OCI-LY7 (cell line): Measurements from ENCODE around the gene KRT38. TPM values are rescaled to one million over a fixed set of nuclear protein-coding genes. Genes with fewer than 3 reads are reported as not detected.

Experiments
- BruUV-seq: library from RNA; stranded (reverse); fragments of 400-500 nt; replicated peaks from 2 replicates; lab custom pipeline; 2021; lab: Mats Ljungman, UMichigan
- CTCF ChIA-PET: fragments of 300-600 bp; sonication (Branson Sonifier 250); formaldehyde crosslinking; loops from one replicate; lab custom pipeline; 2022; ENCODE audit warnings: antibody characterized with exemption; ENCODE audit not compliant: unreplicated experiment; lab: Charles Lee
- POLR2A ChIA-PET: fragments of 300-600 bp; sonication (Branson Sonifier 250); formaldehyde crosslinking; loops from one replicate; lab custom pipeline; 2022; ENCODE audit warnings: antibody characterized with exemption; lab: Charles Lee
- DNase-seq: peaks from one replicate; pipeline ENCODE4 v3.0.0-alpha.2; 2015; ENCODE audit warnings: low spot score
- H2AFZ ChIP-seq: fragments of 200-600 bp; sonication (generic), shearing (Covaris generic); 2 replicates; pipeline ENCODE4 v1.6.1; 2014; ENCODE audit warnings: mild to moderate bottlenecking, antibody characterized with exemption, low read length, moderate library complexity
- H3K27ac ChIP-seq: fragments of 200-600 bp; sonication (generic); 2 replicates; pipeline ENCODE4 v1.5.1; 2014; ENCODE audit warnings: mixed run types, low read depth, mild to moderate bottlenecking, moderate library complexity, low read length, inconsistent platforms; ENCODE audit not compliant: poor library complexity, severe bottlenecking
- H3K36me3 ChIP-seq: fragments of 200-600 bp; sonication (generic); 2 replicates; pipeline ENCODE4 v1.6.1; 2014; ENCODE audit warnings: mild to moderate bottlenecking, antibody characterized with exemption, low read length, moderate library complexity, mixed read lengths; ENCODE audit not compliant: insufficient read depth
- H3K4me1 ChIP-seq: fragments of 200-600 bp; sonication (generic); 2 replicates; pipeline ENCODE4 v1.5.1; 2014; ENCODE audit warnings: mild to moderate bottlenecking, low read length; ENCODE audit not compliant: insufficient read depth, poor library complexity, severe bottlenecking
- H3K4me2 ChIP-seq: fragments of 200-600 bp; sonication (generic); 2 replicates; pipeline ENCODE4 v1.6.1; 2014; ENCODE audit warnings: mild to moderate bottlenecking, low read length
- H3K4me3 ChIP-seq: fragments of 200-600 bp; sonication (generic); 2 replicates; pipeline ENCODE4 v1.5.1; 2014; ENCODE audit warnings: mild to moderate bottlenecking, low read depth, low read length; ENCODE audit not compliant: poor library complexity, severe bottlenecking
- H3K79me2 ChIP-seq: fragments of 200-600 bp; sonication (generic); 2 replicates; pipeline ENCODE4 v1.6.1; 2016; ENCODE audit warnings: low read depth, mild to moderate bottlenecking, low read length, moderate library complexity, mixed read lengths; ENCODE audit not compliant: insufficient read depth
- H3K9me2 ChIP-seq: fragments of 200-600 bp; sonication (generic); 2 replicates; pipeline ENCODE4 v1.6.1; 2016; ENCODE audit warnings: mild to moderate bottlenecking, low read length, mixed read lengths; ENCODE audit not compliant: insufficient read depth
- H3K9me3 ChIP-seq: fragments of 200-600 bp; sonication (generic); 2 replicates; pipeline ENCODE4 v1.6.1; 2014; ENCODE audit warnings: mild to moderate bottlenecking, mixed run types, low read length, mixed read lengths
- H4K20me1 ChIP-seq: fragments of 200-600 bp; sonication (generic); 2 replicates; pipeline ENCODE4 v1.6.1; 2014; ENCODE audit warnings: mild to moderate bottlenecking, antibody characterized with exemption, low read length, moderate library complexity, mixed read lengths; ENCODE audit not compliant: insufficient read depth
- EZH2phosphoT487 ChIP-seq: fragments of 200-600 bp; sonication (generic); IDR thresholded peaks from 2 replicates; pipeline ENCODE4 v1.6.1; 2018; ENCODE audit warnings: low read depth, borderline replicate concordance, mild to moderate bottlenecking, mixed run types, antibody characterized with exemption, low read length, moderate library complexity, mixed read lengths
- intact Hi-C: fragments of 100-400 bp; cut with micrococcal nuclease; formaldehyde crosslinking; loops from one replicate; pipeline ENCODE4 v1.10.0; 2022; ENCODE audit not compliant: unreplicated experiment
- total RNA-seq, 2 experiments: library from RNA; depleted of rRNA in 1 of 2; stranded (reverse); fragments of >200 nt in 1 of 2; shearing (Covaris generic) in 1 of 2; gene quantifications; 2 replicates each; pipeline ENCODE4 v1.2.3, GENCODE V29; 2014 to 2022
- TF ChIP-seq, protein P1 (sequence below): fragments of 200-600 bp; sonication (generic); conservative IDR thresholded peaks from 2 replicates; pipeline ENCODE4 v1.5.1; 2014; ENCODE audit warnings: mild to moderate bottlenecking, antibody characterized with exemption, low read length, moderate library complexity, mixed read lengths

Gene KRT38
- total RNA-seq, 2 experiments from 2014 or later: not detected

DNA sequence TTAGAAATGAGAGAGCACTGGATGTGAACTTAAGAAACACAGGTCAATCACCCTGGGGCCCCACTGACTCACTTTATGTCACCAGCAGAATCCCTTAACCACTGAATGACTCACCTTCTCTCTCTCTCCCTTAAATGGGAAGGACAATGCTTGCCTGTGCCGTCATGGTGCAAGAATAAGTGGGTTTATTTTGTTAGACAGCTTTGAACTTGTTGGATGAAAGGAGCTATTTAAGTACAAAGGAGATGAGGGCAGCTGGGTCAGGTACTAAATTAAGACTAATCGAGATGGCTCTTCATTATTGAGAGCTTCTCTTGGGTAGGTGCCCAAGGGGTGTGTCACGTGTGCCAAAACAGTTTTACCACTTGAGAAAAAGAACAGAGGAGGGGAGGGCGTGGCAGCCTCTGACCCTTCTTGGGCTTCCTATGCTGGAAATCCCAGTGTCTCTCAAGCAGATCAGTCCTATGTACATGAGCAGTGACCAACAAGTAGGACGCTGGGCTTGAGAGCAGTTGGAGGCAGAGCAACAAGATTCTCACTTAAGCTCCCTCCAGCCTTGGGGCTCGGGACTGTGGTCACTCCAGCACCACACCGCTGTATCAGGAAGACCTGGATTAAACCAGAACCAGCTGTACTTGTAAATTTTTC lies 36.6 kb downstream of the KRT38 start:
- Histone ChIP-seq H3K9me3 (no peaks in the 10 kb centered on the region), H3K27ac (no peak overlapping the region), H3K36me3 (no peaks in the 10 kb centered on the region), H3K9me2 (no peaks in the 10 kb centered on the region), H3K4me3 (no peak overlapping the region), H3K4me1 (no peaks in the 10 kb centered on the region), H2AFZ (no peak overlapping the region), H4K20me1 (no peaks in the 10 kb centered on the region), H3K79me2 (no peaks in the 10 kb centered on the region), H3K4me2 (no peak overlapping the region)
- no TSS peak for BruUV-seq
- ChIA-PET POLR2A (interaction anchor here (1.1 kb wide), 1 partner anchor 11 kb away, joined by 3 read pairs; no protein-coding TSS in a partner anchor), CTCF (no interaction called here)
- intact Hi-C loops: no loop called here
- no peak for DNase-seq
- TF ChIP-seq EZH2phosphoT487: no peak
- TF ChIP-seq, protein P1, sequence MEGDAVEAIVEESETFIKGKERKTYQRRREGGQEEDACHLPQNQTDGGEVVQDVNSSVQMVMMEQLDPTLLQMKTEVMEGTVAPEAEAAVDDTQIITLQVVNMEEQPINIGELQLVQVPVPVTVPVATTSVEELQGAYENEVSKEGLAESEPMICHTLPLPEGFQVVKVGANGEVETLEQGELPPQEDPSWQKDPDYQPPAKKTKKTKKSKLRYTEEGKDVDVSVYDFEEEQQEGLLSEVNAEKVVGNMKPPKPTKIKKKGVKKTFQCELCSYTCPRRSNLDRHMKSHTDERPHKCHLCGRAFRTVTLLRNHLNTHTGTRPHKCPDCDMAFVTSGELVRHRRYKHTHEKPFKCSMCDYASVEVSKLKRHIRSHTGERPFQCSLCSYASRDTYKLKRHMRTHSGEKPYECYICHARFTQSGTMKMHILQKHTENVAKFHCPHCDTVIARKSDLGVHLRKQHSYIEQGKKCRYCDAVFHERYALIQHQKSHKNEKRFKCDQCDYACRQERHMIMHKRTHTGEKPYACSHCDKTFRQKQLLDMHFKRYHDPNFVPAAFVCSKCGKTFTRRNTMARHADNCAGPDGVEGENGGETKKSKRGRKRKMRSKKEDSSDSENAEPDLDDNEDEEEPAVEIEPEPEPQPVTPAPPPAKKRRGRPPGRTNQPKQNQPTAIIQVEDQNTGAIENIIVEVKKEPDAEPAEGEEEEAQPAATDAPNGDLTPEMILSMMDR: no peak

DNA sequence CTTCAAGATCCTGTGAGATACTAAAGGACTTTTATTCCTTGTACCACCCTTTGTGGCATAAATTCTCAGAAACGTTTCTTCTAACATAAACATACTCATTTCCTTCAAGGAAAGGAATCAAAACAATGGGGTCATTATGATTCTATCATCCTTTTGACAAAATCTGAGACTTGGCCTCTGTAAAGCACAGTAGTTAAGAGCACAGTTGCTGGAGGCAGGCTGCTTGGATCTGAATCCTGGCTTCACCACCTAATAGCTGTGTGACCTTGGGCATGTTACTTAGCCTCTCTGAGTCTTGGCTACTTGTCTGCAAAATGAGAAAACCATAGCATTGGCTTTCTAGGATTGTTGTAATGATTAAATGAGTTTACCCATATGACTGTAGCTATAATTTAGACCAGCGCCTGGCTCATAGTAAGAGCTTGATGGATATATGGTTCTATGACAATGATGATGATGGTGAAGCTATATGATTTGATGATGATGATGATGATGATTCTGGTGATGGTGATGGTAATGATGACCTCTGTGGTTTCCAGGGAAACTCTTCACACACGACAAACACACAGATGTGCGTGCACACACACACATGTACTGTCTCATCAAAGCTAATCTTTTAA lies 37.3 kb downstream of the KRT38 start:
- no peak for DNase-seq
- Histone ChIP-seq H3K36me3 (no peaks in the 10 kb centered on the region), H3K9me2 (no peaks in the 10 kb centered on the region), H3K79me2 (no peaks in the 10 kb centered on the region), H3K9me3 (no peaks in the 10 kb centered on the region), H3K4me3 (no peak overlapping the region), H3K4me2 (no peak overlapping the region), H2AFZ (no peak overlapping the region), H4K20me1 (no peaks in the 10 kb centered on the region), H3K27ac (no peak overlapping the region), H3K4me1 (no peaks in the 10 kb centered on the region)
- no peak for TF ChIP-seq EZH2phosphoT487
- TF ChIP-seq, protein P1: no peak
- intact Hi-C loops: no loop called here
- BruUV-seq: no TSS peak
- CTCF ChIA-PET: no interaction called here
- POLR2A ChIA-PET: interaction anchor here (1.1 kb wide), 1 partner anchor 11 kb away, joined by 3 read pairs; no protein-coding TSS in a partner anchor

DNA sequence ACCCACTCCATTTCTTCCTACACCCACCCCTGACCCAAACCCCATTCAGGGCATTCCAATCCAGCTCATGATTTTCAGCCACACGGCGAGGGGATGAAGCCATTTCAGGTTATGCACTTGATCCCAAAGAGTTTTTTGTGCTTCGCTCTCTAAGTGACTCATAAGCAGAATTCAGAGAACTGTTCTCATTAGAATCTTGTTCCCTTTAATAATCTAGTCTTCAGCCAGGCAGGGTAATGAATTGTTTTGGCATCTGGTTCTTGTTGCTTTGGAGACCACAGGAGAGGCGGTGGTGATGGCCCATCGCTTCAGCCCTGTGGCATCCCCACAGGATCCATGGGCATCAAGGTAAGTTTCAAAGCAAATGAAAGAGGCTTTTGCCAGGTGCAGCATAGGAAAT lies 38.6 kb downstream of the KRT38 start:
- no TSS peak for BruUV-seq
- H3K36me3 ChIP-seq: no peaks in the 10 kb centered on the region
- no peaks in the 10 kb centered on the region for H3K79me2 ChIP-seq
- intact Hi-C loops: no loop called here
- H3K9me2 ChIP-seq: no peaks in the 10 kb centered on the region
- H3K9me3 ChIP-seq: no peaks in the 10 kb centered on the region
- ChIA-PET POLR2A (no interaction called here), CTCF (no interaction called here)
- TF ChIP-seq EZH2phosphoT487: no peak
- TF ChIP-seq, protein P1: no peak
- no peak overlapping the region for H2AFZ ChIP-seq
- no peaks in the 10 kb centered on the region for H4K20me1 ChIP-seq
- H3K4me2 ChIP-seq: no peak overlapping the region
- no peak overlapping the region for H3K27ac ChIP-seq
- no peak for DNase-seq
- no peak overlapping the region for H3K4me3 ChIP-seq
- no peaks in the 10 kb centered on the region for H3K4me1 ChIP-seq
